ENCODE results near the gene USP6NL. TPM values are rescaled to one million over a fixed set of nuclear protein-coding genes. Genes with fewer than 3 reads are reported as not detected.

USP6NL gene
- total RNA-seq, 1 donor from 2014 or later, result 33.0 TPM

- Mint-ChIP-seq H3K4me3 (ENCODE audit: unreplicated experiment) (no peak overlapping the region), H3K27me3 (ENCODE audit: unreplicated experiment) (peaks cover 8% of the 10 kb centered on the region), H3K36me3 (ENCODE audit: low read depth, unreplicated experiment) (no peaks in the 10 kb centered on the region), H3K27ac (ENCODE audit: unreplicated experiment) (no peak overlapping the region), H3K9me3 (ENCODE audit: unreplicated experiment) (no peaks in the 10 kb centered on the region), H3K4me1 (ENCODE audit: unreplicated experiment) (no peaks in the 10 kb centered on the region)
- peak; percentile 68 for DNase-seq (ENCODE audit: low spot score)
- TF ChIP-seq CTCF (IDR thresholded peaks at IDR 0.05; ENCODE audit: unreplicated experiment), result peak; percentile 81
Observed at GRCh38 chr10:11424456-11425295, 186.8 kb downstream of the USP6NL start.

- no peak for TF ChIP-seq CTCF (IDR thresholded peaks at IDR 0.05; ENCODE audit: unreplicated experiment)
- no peak overlapping the region for H3K4me3 Mint-ChIP-seq (ENCODE audit: unreplicated experiment)
- no peak overlapping the region for H3K27ac Mint-ChIP-seq (ENCODE audit: unreplicated experiment)
- peaks cover 4% of the 10 kb centered on the region for H3K27me3 Mint-ChIP-seq (ENCODE audit: unreplicated experiment)
- H3K4me1 Mint-ChIP-seq (ENCODE audit: unreplicated experiment), result peaks cover 6% of the 10 kb centered on the region
- H3K36me3 Mint-ChIP-seq (ENCODE audit: low read depth, unreplicated experiment), result no peaks in the 10 kb centered on the region
- no peak for DNase-seq (ENCODE audit: low spot score)
- H3K9me3 Mint-ChIP-seq (ENCODE audit: unreplicated experiment), result no peaks in the 10 kb centered on the region
Observed at GRCh38 chr10:11416974-11417373, 194.5 kb downstream of the USP6NL start.

GRCh38 chr10:11415095-11415494 lies 196.4 kb downstream of the USP6NL start:
- H3K4me1 Mint-ChIP-seq (ENCODE audit: unreplicated experiment), result peaks cover 9% of the 10 kb centered on the region
- H3K27ac Mint-ChIP-seq (ENCODE audit: unreplicated experiment), result no peak overlapping the region
- H3K4me3 Mint-ChIP-seq (ENCODE audit: unreplicated experiment), result no peak overlapping the region
- TF ChIP-seq CTCF (IDR thresholded peaks at IDR 0.05; ENCODE audit: unreplicated experiment), result no peak
- no peaks in the 10 kb centered on the region for H3K9me3 Mint-ChIP-seq (ENCODE audit: unreplicated experiment)
- H3K27me3 Mint-ChIP-seq (ENCODE audit: unreplicated experiment), result peaks cover 4% of the 10 kb centered on the region
- DNase-seq (ENCODE audit: low spot score), result no peak
- H3K36me3 Mint-ChIP-seq (ENCODE audit: low read depth, unreplicated experiment), result no peaks in the 10 kb centered on the region

GRCh38 chr10:11414314-11415038 lies 197.0 kb downstream of the USP6NL start:
- no peaks in the 10 kb centered on the region for H3K36me3 Mint-ChIP-seq (ENCODE audit: low read depth, unreplicated experiment)
- peaks cover 11% of the 10 kb centered on the region for H3K4me1 Mint-ChIP-seq (ENCODE audit: unreplicated experiment)
- no peak for TF ChIP-seq CTCF (IDR thresholded peaks at IDR 0.05; ENCODE audit: unreplicated experiment)
- no peak overlapping the region for H3K4me3 Mint-ChIP-seq (ENCODE audit: unreplicated experiment)
- no peaks in the 10 kb centered on the region for H3K9me3 Mint-ChIP-seq (ENCODE audit: unreplicated experiment)
- peaks cover 4% of the 10 kb centered on the region for H3K27me3 Mint-ChIP-seq (ENCODE audit: unreplicated experiment)
- no peak overlapping the region for H3K27ac Mint-ChIP-seq (ENCODE audit: unreplicated experiment)
- no peak for DNase-seq (ENCODE audit: low spot score)
